Upper lobe of left lung (tissue), 6 donors: Measurements from ENCODE around the gene CHCHD6. TPM values are rescaled to one million over a fixed set of nuclear protein-coding genes. Genes with fewer than 3 reads are reported as not detected.

Experiments used
- ATAC-seq, 2 donors: fragments of 200-7000 bp; cut with Tn5 transposase; one replicate each; pipeline ENCODE4 v1.9.1; 2022; ENCODE audit warnings: mild to moderate bottlenecking in 2 of 2, moderate library complexity in 2 of 2; ENCODE audit not compliant: low FRiP score in 2 of 2
- DNase-seq, 2 donors: peaks; one replicate each; pipeline ENCODE4 v3.0.0-alpha.2; 2019 to 2020
- H3K27ac ChIP-seq, 4 donors: fragments of 200-600 bp; sonication (generic); one replicate each; pipeline ENCODE4 v1.5.1; 2016 to 2019
- H3K27me3 ChIP-seq, 4 donors: fragments of 200-600 bp; sonication (generic); one replicate each; pipeline ENCODE4 v1.5.1; 2017 to 2019
- H3K36me3 ChIP-seq, 4 donors: fragments of 200-600 bp; sonication (generic); one replicate each; pipeline ENCODE4 v1.5.1; 2016 to 2019
- H3K4me1 ChIP-seq, 4 donors: fragments of 200-600 bp; sonication (generic); one replicate each; pipeline ENCODE4 v1.5.1; 2018 to 2019
- H3K4me3 ChIP-seq, 4 donors: fragments of 200-600 bp; sonication (generic); one replicate each; pipeline ENCODE4 v1.5.1; 2017 to 2019; ENCODE audit warnings: mild to moderate bottlenecking in 2 of 4, moderate library complexity in 1 of 4
- H3K9me3 ChIP-seq, 4 donors: fragments of 200-600 bp; sonication (generic); one replicate each; pipeline ENCODE4 v1.5.1; 2018 to 2019
- EP300 ChIP-seq, 4 donors: sonication (generic); formaldehyde crosslinking; IDR thresholded peaks; one replicate each; pipeline ENCODE4 v1.5.1; 2017; ENCODE audit warnings: antibody characterized with exemption in 4 of 4, control low read depth in 2 of 4
- POLR2A ChIP-seq, 4 donors: fragments of 450-650 bp; IDR thresholded peaks; one replicate each; pipeline ENCODE4 v1.5.1; 2016 to 2017; ENCODE audit warnings: antibody characterized with exemption in 4 of 4, mild to moderate bottlenecking in 2 of 4
- POLR2AphosphoS5 ChIP-seq, 2 donors: sonication (generic); formaldehyde crosslinking; IDR thresholded peaks; one replicate each; pipeline ENCODE4 v1.5.1; 2017; ENCODE audit warnings: antibody characterized with exemption in 2 of 2
- WGBS, 2 donors: methylation state at CpG; one replicate each; pipeline ENCODE4 v1.1.5; 2017 to 2018; 5-methylcytosine and 5-hydroxymethylcytosine counted together
- total RNA-seq, 6 donors: library from RNA; depleted of rRNA in 4 of 6; stranded (reverse); fragments of >200 nt in 4 of 6; gene quantifications; one replicate each; pipeline versions ENCODE4 v1.1.0 to v1.2.1, GENCODE V29; 2016 to 2021
- TF ChIP-seq, protein P1 (sequence below), 6 experiments: fragments of 450-650 bp in 4 of 6; fragments of 200-600 bp in 2 of 6; sonication (generic) in 2 of 6; IDR thresholded peaks; one replicate each; pipeline ENCODE4 v1.5.1; 2016 to 2019; ENCODE audit warnings: antibody characterized with exemption in 6 of 6
- donor health status: DM: no; HTN: no; CAD: no; lungs with moderate emphysema.
- donor health status: DM: no; HTN: yes; CAD: no; lungs with severe emphysema.

CHCHD6 gene
- total RNA-seq, 6 donors from 2014 or later, result 16.6 to 35.6 (median 21.8) TPM

GRCh38 chr3:126663750-126664149, 40.3 kb upstream of the CHCHD6 start:
- 67 to 94% methylated on average over 1 to 8 of the region's 8 CpGs for WGBS, 2 donors
- no peak overlapping the region for H3K4me3 ChIP-seq
- no peak overlapping the region for H3K27ac ChIP-seq
- no peaks in the 10 kb centered on the region for H3K9me3 ChIP-seq
- H3K36me3 ChIP-seq, result no peaks in the 10 kb centered on the region
- TF ChIP-seq, protein P1, sequence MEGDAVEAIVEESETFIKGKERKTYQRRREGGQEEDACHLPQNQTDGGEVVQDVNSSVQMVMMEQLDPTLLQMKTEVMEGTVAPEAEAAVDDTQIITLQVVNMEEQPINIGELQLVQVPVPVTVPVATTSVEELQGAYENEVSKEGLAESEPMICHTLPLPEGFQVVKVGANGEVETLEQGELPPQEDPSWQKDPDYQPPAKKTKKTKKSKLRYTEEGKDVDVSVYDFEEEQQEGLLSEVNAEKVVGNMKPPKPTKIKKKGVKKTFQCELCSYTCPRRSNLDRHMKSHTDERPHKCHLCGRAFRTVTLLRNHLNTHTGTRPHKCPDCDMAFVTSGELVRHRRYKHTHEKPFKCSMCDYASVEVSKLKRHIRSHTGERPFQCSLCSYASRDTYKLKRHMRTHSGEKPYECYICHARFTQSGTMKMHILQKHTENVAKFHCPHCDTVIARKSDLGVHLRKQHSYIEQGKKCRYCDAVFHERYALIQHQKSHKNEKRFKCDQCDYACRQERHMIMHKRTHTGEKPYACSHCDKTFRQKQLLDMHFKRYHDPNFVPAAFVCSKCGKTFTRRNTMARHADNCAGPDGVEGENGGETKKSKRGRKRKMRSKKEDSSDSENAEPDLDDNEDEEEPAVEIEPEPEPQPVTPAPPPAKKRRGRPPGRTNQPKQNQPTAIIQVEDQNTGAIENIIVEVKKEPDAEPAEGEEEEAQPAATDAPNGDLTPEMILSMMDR (IDR thresholded peaks at IDR 0.05), result no peak
- TF ChIP-seq POLR2A (IDR thresholded peaks at IDR 0.05), result no peak
- no peak for TF ChIP-seq POLR2AphosphoS5 (IDR thresholded peaks at IDR 0.05)
- TF ChIP-seq EP300 (IDR thresholded peaks at IDR 0.05), result no peak
- H3K27me3 ChIP-seq, result no peaks in the 10 kb centered on the region
- no peak for ATAC-seq
- DNase-seq, result no peak
- no peaks in the 10 kb centered on the region for H3K4me1 ChIP-seq

GRCh38 chr3:126664591-126665214, 39.3 kb upstream of the CHCHD6 start:
- Histone ChIP-seq H3K27me3 (no peaks in the 10 kb centered on the region), H3K4me1 (no peaks in the 10 kb centered on the region), H3K27ac (no peak overlapping the region), H3K36me3 (no peaks in the 10 kb centered on the region), H3K4me3 (no peak overlapping the region), H3K9me3 (no peaks in the 10 kb centered on the region)
- DNase-seq (no peak), ATAC-seq (no peak)
- WGBS, 2 donors, result 50 to 63% methylated on average over 5 of the region's 5 CpGs
- TF ChIP-seq, protein P1 (IDR thresholded peaks at IDR 0.05), result no peak
- TF ChIP-seq POLR2A (IDR thresholded peaks at IDR 0.05), result no peak
- TF ChIP-seq POLR2AphosphoS5 (IDR thresholded peaks at IDR 0.05), result no peak
- TF ChIP-seq EP300 (IDR thresholded peaks at IDR 0.05), result no peak

DNA sequence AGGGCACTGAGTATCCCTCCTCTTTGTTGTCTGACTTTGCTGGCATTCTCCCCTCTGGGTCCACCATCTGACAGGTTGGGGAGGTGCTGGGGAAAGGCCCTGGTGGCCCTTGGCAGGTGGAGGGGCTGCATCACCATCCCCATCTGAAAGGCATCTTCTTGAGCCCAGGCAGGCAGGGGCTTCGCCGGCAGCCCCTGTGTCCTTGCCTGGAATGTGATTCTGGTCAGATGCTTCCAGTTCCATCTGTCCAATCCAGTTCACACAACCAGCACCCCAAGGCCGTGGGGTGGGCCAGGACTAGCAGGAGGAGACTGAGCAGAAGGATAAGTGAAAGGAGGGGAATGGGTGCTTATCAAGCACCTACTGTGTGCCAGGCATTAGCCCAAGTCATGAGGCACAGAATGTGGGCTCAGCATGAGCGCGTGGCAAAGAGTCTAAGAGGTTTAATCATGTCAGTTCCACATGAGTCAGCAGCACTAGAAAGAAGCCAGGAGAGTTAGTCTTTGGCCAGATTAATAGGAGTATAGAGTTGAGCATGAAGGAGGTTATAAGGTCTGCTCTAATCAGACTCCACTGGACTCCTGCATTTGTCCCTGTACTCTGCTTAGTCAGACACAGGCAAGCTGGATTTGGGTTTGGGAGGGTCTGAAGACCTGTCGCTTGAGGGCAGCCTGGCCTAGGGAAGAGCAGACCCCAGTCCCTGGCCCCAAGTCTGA, 38.7 kb upstream of the CHCHD6 start:
- no peaks in the 10 kb centered on the region for H3K36me3 ChIP-seq
- no peaks in the 10 kb centered on the region for H3K9me3 ChIP-seq
- 72 to 78% methylated on average over 4 to 6 of the region's 6 CpGs for WGBS, 2 donors
- H3K4me1 ChIP-seq, result no peaks in the 10 kb centered on the region
- no peak overlapping the region for H3K27ac ChIP-seq
- ATAC-seq (no peak), DNase-seq (no peak)
- no peaks in the 10 kb centered on the region for H3K27me3 ChIP-seq
- TF ChIP-seq, protein P1 (IDR thresholded peaks at IDR 0.05), result no peak
- TF ChIP-seq EP300 (IDR thresholded peaks at IDR 0.05) (no peak), POLR2AphosphoS5 (IDR thresholded peaks at IDR 0.05) (no peak), POLR2A (IDR thresholded peaks at IDR 0.05) (no peak)
- no peak overlapping the region for H3K4me3 ChIP-seq

DNA sequence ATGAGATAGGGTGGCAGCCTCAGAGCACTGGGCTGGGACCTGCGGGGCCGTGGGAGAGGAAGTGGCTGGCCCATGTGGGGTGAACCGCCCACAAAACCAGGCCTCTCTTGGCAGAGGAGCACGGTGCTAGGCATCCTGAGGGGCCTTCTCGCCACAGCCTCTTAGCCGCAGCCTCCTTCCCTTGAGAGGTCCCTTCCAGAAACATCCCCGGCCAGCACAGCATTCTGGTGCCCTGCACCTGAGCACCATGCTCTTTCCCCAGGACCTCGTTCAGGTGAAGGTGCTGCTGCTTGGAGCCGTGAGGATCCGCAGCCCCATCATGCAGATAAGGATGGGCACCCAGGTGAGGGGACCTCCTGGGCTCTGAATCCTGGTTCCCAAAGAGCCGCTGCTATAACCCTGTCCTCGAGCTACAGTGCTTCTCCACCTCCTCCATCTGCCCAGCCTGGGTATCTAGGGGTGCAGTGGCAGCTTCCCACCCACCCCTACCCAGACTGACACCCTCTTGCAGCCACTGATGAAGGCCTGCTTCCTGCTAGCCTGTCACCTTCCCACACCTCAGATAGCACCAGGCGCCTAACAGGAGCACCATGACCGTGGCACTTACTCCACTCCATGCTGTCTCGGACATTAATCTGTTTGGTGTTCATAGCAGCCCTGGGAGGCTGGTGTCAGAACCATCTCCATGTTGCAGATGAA, 37.9 kb upstream of the CHCHD6 start:
- no peaks in the 10 kb centered on the region for H3K27me3 ChIP-seq
- H3K4me3 ChIP-seq, result no peak overlapping the region
- no peaks in the 10 kb centered on the region for H3K9me3 ChIP-seq
- no peak for TF ChIP-seq POLR2A (IDR thresholded peaks at IDR 0.05)
- TF ChIP-seq, protein P1 (IDR thresholded peaks at IDR 0.05), result no peak
- no peak for TF ChIP-seq EP300 (IDR thresholded peaks at IDR 0.05)
- no peak for TF ChIP-seq POLR2AphosphoS5 (IDR thresholded peaks at IDR 0.05)
- H3K36me3 ChIP-seq, result no peaks in the 10 kb centered on the region
- ATAC-seq (no peak), DNase-seq (no peak)
- 75 to 76% methylated on average over 8 to 15 of the region's 15 CpGs for WGBS, 2 donors
- no peak overlapping the region for H3K27ac ChIP-seq
- H3K4me1 ChIP-seq, result no peaks in the 10 kb centered on the region
